Femur (tissue), 1 donor: ENCODE data around the gene UHRF2.
"Not testable (repeated sequence)": the region's sequence is repeated elsewhere in the genome, so short reads cannot be mapped to it uniquely, and the experiment has no call there.

ENCODE experiments used
- DNase-seq: peaks from one replicate; pipeline ENCODE4 v3.0.0-alpha.2; 2017

UHRF2 gene

DNA sequence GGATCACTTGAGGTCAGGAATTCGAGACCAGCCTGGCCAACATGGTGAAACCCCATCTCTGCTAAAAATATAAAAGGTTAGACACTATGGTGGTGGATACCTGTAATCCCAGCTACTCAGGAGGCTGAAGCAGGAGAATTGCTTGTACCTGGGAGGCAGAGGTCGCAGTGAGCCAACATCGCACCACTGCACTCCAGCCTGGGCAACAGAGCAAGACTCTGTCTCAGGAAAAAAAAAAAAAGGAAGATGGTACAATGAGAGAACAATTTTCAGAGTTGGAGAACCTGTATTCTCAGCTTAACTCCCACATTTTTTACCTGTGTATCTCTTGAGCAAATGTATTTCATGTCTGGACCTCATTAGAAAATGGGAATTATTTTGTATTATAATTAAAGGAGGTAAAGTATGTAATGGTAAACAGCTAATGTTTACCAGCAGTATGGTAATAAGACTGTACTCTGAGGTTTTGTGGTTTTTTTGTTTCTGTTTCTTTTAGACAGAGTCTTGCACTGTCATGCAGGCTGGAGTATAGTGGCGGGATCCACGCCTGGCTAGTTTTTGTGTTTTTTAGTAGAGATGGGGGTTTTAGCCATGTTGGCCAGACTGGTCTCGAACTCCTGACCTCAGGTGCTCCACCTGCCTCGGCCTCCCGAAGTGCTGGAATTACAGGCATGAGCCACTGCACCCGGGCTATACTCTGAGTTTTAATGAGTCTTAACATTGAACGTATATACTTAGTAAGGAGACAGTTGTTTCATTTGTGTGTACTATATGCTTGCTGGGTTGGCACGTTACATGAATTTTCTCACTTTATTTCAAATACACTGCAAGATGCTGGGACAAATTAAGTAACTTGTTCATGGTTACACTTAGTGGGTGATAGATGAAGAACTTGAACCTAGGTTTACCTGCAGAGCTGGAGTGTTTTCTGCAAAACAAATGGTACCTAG, 16.2 kb downstream of the UHRF2 start:
- DNase-seq, result no peak

DNA sequence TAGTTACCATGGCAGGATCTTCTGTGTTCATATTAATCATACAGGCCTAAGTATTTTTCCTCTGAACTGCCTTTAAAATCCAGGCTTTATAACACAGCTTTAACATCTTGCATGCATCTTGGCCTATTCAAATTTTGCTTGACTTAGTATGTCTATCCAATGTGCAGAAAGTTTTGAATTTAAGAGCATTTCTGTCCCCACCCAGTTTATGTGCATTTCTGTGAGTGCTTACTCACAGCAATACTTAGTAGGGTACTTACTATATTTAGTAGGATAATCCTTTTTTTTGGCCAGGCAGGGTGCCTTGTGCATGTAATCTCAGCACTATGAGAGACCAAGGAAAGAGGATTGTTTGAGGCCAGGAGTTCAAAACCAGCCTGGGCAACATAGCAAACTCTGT, 18.0 kb downstream of the UHRF2 start:
- DNase-seq, result no peak

DNA sequence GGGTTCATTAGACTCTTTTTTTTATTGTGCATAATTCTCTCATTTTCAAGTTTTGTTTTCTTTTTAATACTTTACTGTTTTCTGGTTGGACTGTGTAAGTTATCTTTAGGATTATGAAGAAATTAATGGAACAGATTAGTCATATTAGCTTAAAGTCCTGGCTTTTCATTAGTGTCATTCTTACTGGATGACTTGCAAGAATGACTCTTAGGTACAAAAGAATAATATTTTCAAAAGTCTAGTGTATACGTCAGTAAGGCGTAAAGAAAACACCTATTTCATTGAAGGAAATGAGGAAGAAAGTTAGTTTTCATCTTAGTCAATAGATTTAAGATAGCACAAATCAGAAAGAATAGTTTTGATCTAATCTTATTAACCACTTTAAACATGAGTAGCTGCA, 20.4 kb downstream of the UHRF2 start:
- DNase-seq, result no peak

DNA sequence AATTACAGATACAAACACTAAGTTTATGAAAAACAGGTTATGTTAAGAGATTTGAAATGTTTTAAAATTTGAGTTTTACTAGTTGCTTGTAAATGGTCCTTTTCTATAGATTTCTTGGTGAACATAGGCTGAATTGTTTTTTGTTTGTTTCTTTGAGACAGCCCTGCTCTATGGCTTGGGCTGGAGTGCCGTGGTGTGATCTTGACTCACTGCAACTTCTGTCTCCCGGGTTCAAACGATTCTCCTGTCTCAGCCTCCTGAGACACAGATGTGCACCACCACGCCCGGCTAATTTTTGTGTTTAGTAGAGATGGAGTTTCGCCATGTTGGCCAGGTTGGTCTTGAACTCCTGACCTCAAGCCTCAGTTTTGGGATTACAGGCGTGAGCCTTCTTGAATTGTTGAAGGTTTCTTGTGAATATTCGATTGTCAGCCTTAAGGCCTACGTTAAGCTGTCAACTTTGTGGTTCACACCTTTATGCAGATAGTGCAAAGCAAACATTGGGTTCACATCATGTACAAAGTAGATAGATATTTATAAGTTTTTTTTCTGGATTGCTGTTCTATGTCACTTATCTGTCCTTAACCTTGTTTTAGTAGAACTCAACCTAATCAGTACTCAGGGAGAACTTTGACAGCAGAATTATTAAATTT, 26.2 kb downstream of the UHRF2 start:
- DNase-seq, result no peak

DNA sequence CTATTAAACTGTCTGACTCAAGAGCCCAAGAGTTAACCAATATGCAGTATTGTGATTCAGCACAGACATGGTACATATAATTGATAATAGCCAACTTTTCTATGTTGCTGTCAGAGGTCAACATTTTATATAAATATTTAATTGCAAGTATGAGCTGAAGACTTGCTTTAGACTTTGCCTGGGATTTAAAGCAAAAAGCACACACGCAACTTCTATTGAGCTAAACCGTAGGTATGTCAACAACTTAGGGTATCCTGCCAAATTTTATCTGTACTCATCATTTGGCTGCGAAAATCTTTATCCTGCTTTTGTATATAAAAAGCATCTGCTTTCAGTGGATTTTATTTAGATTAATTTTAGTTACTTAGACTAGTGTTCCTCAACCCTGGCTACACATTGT, 27.4 kb downstream of the UHRF2 start:
- no peak for DNase-seq

DNA sequence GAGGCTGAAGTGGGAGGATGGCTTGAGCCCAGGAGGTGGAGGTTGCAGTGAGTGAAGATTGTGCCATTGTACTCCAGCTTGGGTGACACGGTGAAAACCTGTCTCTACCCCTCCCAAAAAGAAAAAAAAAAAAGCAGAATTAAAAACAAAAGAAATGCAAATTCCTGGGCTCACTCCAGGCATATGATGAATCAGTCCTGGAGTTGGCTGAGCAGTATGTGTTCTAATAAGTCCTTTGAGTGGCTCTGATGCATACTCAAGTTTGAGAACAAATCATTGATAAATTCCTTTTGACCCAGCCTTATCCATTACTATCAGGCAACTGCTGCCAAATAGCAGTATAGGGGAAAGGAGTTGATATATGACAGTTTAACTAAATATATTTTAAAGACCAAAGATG, 28.3 kb downstream of the UHRF2 start:
- DNase-seq, result no peak

DNA sequence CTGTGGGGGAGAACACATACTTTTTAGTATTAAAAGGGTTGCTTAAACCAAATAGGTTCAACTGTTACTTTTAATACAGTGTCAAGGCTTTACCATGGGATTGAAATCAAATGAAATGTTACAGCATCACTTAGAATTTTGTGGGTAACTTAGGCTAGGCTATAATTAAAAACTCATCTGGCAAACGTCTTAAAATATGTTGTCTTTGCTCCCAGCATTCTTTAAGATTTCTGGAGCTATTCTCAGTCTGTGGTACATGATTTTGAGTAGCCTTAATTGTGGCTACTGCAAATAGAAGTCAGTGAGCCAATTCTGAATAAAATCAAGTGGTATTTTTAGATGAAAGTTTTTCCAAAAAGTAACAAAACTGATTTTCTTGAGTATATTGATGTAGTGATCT, 30.7 kb downstream of the UHRF2 start:
- DNase-seq, result no peak

DNA sequence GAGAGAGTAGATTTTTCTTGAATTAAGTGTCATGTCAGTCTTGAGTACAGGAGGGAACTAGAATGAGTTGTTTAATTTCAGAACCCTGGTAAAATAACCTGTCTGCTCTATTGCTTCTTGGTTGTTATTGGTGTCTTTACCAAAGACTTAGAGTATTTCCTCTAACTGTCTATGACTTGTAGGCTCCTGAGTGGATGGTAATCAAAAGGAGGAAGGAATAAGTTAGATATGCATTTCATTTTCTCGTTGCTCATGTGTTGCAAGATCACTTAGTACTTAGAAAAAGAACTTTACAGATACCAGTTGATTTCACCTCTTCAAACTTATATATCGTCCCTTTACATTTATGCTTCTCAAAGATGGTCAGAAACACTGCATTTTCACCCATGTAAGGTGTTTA, 31.1 kb downstream of the UHRF2 start:
- no peak for DNase-seq

DNA sequence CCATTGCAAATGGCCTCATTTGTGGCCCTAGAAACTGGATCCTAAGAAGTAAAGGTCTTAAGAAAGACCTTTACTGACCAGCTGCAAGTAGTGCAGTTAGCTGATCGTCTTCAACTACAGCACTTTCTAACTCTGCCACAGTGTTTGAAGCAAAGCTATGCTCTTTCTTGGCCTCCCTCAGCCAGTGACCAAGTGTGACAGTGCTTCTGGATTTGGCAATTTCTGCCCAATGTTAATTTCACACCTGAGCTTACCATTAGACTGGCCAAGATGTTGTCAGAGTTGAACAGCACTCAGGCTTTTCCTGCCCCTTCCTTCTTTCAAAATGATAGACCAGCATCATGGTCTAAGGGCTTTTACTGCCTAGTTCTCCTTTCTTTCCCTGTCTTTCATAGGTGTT, 36.1 kb downstream of the UHRF2 start:
- DNase-seq, result no peak

DNA sequence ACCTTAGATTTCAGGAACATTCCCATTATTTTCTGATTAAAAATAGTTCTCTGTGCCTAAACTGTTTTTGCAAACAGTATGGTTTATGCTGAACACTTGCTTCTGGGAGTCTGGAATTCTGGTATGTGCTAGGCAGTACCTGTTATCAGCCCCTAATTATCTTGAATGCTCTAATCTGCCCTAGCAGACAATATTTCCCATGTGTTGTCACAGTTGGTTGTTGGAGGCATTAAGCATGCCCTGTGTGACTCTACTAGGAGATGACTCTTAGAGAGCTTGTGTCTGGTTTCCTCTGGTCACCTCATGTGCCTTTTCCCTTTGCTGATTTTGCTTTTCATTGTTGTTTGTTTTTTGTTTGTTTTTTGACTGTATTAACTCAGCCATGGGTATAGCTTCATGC, 36.6 kb downstream of the UHRF2 start:
- DNase-seq, result no peak

DNA sequence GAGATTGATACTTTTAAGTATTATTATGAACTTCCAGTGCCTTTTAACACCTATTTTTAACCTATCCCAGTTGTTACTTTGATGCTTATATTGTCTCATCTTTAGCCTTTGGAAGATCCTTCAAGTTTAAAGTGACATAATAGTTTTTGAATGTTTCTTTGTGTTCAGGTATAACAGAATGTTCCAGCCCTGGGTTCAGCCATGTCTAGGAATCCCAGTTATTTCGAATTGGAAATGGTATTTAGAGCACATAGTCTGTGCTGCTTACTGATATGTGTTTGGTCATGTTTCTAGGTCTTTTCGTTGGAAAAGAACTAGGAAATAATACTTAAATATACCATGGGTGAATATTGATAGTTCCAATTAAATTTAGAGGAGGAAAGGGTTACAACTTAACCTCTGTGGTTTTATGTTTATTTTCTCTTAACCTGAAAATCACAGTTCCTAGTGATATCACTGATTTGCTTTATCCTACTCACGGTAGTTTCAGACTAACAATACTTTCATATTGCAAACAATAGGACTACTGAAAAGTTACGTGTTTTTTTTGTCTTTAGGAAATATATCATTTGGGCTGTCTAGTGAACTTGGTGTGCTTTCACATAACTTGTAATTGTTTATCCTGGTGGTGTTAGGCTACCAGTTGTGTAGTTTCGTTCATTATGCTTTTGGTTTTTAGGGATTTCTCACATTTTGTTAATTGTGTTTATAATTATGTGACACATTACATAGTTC, 37.8 kb downstream of the UHRF2 start:
- no peak for DNase-seq

DNA sequence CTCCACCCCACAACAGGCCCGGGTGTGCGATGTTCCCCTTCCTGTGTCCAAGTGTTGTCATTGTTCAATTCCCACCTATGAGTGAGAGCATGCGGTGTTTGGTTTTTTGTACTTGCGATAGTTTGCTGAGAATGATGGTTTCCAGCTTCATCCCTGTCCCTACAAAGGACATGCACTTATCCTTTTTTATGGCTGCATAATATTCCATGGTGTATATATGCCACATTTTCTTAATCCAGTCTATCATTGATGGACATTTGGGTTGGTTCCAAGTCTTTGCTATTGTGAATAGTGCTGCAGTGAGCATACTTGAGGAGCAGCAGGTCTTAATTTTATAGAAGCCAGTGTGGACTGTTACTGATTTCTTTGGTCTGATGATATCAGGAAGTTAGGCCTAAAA, 42.3 kb downstream of the UHRF2 start:
- DNase-seq, result not testable (repeated sequence)

DNA sequence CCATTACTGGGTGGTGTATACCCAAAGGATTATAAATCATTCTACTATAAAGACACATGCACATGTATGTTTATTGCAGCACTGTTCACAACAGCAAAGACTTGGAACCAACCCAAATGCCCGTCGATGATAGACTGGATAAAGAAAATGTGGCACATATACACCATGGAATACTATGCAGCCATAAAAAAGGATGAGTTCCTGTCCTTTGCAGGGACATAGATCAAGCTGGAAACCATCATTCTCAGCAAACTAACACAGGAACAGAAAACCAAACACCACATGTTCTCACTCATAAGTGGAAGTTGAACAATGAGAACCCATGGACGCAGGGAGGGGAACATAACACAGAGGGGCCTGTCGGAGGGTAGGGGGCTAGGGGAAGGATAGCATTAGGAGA, 45.7 kb downstream of the UHRF2 start:
- not testable (repeated sequence) for DNase-seq

DNA sequence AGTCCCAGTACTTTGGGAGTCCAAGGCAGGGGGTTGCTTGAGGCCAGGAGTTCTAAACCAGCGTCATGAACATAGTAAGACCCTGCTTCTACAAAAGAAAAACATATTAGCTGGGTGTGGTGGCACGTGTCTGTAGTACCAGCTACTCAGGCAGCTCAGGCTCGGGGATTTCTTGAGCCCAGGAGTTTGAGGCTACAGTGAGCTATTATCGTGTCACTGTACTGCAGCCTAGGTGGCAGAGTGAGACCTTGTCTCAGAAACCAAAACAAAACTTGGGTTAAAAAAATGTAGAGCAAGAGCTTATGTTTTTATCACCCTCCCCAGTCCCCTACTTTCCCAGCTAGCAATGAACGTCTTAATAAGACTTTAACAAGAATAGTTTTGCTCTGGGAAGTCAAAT, 46.7 kb downstream of the UHRF2 start:
- no peak for DNase-seq

DNA sequence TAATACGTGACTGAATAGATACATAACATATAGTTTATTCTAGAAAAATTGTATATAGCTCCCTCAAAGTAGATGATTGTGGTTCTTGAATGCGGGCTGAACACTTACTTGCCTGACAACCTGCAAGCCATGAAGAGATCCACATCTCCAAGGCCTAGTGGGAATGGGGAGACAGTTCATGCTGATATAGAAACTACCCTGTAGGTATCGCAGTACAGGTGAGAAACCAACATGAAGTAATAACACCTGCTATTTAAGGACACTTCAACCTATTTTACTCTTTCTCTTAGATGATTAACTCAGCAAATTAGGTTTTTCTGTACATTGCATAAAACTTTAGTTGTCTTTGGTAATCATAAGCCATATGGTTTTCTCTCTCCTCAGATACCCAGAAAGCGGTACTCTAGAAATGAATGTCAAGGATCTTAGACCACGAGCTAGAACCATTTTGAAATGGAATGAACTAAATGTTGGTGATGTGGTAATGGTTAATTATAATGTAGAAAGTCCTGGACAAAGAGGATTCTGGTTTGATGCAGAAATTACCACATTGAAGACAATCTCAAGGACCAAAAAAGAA, 47.3 kb downstream of the UHRF2 start:
- no peak for DNase-seq

DNA sequence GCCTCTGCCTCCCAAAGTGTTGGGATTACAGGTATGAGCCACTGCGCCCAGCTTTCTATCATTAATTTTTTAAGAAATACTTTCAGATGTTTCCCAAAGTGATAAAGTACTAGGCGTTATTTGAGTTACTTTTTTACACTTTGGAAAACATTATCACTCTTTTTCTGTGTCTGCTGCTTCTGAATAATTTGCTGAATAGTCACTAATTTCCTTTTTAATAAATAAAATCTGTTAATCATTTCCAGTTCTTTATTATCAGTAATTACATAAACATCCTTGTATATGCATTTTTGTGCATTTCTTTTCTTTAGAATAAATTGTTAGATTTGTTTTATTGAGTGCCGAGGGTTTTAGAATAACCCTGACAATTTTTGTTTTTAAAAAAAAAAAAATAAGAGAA, 48.6 kb downstream of the UHRF2 start:
- no peak for DNase-seq

DNA sequence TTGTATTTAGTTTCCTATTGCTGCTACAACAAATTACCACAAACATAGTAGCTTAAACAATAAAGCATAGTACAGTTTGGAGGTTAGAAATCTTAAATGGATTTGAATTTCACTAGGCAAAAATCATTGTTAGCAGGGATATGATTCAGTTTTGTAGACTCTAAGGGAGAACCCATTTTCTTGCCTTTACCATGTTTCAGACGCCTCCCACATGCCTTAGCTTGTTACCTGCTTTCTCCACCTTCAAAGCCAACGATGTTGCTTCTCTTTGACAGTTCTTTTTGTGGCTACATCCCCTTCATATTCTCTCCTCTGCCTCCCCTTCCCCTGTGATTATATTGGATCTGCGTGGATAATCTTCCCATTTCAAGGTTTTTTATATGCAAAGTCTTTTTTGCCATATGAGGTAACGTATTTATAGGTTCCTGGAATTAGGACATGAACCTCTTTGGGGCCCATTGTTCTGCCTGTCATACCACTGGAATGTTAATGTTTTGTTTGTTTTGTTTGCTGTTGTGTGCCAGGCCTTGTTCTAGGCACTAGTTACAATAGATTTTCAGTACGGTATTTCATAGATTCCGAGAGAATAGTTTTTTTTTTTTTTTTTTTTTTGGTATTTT, 54.1 kb downstream of the UHRF2 start:
- no peak for DNase-seq

DNA sequence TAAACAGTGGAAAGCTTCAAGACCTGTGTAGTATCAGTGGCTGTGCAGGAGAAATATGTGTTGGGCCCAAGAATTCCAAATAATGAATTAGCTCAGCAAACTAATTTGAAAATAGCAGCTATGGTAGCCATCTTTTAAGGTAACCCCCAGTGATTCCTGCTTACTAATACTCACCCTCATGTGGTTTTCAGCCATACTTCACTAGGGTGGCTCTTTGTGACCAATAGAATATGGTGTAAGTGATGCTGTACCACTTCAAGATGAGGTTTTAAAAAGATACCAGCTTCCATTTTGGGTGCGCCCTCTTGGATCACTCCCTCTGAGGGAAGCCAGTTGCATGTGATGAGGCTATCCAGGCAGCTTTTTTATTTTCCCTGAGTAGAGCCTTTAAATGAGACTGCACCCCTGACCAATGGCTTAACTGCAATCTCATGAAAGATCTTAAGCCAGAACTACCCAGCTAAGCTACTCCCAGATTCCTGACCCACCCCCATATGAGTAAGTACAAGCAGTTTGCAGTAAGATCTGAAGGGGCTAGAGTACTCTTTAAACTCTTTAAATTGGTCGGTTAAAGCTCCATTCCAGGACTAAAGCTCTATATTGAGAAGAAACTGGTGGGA, 58.3 kb downstream of the UHRF2 start:
- DNase-seq, result no peak

DNA sequence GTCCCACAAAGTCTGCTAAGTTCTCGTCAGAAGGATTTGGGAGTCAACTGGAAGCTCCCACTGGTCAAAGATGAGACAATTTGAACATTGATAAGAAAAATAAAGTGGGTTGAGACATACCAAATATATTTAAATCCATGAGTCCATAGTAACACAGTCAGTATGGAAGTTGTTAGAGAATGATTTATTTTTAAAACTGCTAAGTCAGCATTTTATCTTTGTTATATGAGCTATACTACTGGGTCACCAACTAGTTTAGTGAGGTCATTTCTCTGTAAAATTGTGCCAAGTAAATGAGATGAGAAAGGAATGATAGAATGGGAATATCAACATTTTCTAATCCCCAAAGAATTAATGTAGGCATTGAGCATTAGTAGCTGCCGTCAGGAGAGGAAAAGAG, 60.2 kb downstream of the UHRF2 start:
- DNase-seq, result no peak

DNA sequence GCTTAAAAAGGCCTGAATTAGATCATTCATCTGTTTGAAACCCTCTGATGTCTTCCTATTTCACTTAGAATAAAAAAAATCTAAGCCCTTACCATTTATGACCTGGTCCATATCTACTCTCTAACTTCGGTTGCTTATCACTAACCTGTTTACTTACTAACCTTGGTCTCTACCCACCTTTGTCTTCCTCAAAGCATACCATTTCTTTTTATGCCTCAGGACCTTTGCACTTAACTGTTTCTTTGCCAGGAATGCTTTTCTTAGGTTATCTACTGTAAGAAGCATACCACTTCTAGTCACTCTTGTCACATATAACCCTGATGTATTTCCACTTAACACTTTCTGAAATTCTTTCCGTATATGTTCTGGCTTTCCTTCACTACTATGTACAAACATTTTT, 67.0 kb downstream of the UHRF2 start:
- DNase-seq, result no peak

DNA sequence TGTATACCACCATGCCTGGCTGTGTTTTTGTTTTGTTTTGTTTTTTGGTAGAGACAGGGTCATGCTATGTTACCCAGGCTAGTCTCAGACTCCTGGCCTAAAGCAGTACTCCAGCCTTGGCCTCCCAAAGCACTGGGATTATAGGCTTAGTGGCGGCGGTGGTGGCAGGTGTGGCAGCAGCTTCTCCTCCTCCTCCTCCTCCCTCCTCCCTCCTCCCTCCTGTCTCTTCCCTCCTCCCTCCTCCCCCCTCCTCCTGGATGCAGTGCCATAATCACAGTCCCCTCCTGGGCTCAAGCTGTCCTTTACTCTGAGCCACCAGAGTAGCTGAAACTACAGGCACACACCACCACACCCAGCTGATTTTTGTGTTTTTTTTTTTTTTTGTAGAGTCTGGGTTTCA, 71.2 kb downstream of the UHRF2 start:
- no peak for DNase-seq

DNA sequence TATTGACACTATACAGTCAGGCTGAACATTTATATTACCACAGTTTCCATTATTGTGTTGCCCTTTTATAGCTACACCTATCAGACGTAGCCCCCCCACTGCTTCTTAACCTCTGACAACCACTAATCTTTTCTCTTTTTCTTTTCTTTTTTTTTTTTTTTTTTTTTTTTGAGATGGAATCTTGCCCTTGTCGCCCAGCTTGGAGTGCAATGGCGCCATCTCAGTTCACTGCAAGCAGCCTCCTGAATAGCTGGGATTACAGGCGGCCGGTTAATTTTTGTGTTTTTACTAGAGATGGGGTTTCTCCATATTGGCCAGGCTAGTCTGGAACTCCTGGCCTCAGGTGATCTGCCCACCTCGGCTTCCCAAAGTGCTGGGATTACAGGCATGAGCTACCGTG, 75.4 kb downstream of the UHRF2 start:
- no peak for DNase-seq

DNA sequence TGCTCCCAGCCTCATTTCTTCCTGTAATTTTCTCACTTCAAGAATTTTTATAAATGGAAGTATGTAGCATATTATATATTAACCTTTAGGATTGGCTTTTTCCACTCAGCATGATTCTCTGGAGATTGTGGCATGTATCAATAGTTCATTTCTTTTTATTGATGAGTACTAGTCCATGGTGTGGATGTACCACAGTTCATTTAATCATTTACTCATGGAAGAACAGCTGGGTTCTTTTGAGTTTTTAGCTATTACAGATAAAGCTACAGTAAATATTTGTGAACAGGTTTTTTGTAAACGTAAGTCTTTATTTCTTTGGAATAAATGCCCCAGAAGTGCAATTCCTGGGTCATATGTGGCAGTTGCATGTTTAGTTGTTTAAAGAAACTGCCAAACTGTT, 76.1 kb downstream of the UHRF2 start:
- no peak for DNase-seq
